ENCODE data around the gene C1orf159.

The C1orf159 gene

GRCh38 chr1:1122078-1122811 lies 6.4 kb upstream of the C1orf159 start:
- H3K4me3 ChIP-seq (ENCODE audit: control insufficient read depth, low read depth, low read length), result peak overlapping the region; percentile 14
- TF ChIP-seq CTCF (IDR thresholded peaks at IDR 0.05; ENCODE audit: control insufficient read depth, insufficient read depth, low read depth, low read length, missing control alignments), result peak; percentile 95
- DNase-seq (ENCODE audit: low read depth), result no peak

GRCh38 chr1:1121611-1122077 lies 5.8 kb upstream of the C1orf159 start:
- peak overlapping the region; percentile 14 for H3K4me3 ChIP-seq (ENCODE audit: control insufficient read depth, low read depth, low read length)
- DNase-seq (ENCODE audit: low read depth), result no peak
- TF ChIP-seq CTCF (IDR thresholded peaks at IDR 0.05; ENCODE audit: control insufficient read depth, insufficient read depth, low read depth, low read length, missing control alignments), result no peak

GRCh38 chr1:1120866-1121591 lies 5.1 kb upstream of the C1orf159 start:
- DNase-seq (ENCODE audit: low read depth), result no peak
- no peak for TF ChIP-seq CTCF (IDR thresholded peaks at IDR 0.05; ENCODE audit: control insufficient read depth, insufficient read depth, low read depth, low read length, missing control alignments)
- H3K4me3 ChIP-seq (ENCODE audit: control insufficient read depth, low read depth, low read length), result no peak overlapping the region

- DNase-seq (ENCODE audit: low read depth), result no peak
- no peak for TF ChIP-seq CTCF (IDR thresholded peaks at IDR 0.05; ENCODE audit: control insufficient read depth, insufficient read depth, low read depth, low read length, missing control alignments)
- no peak overlapping the region for H3K4me3 ChIP-seq (ENCODE audit: control insufficient read depth, low read depth, low read length)
Observed at GRCh38 chr1:1120096-1120495, 4.2 kb upstream of the C1orf159 start.

GRCh38 chr1:1119272-1119890 lies 3.5 kb upstream of the C1orf159 start:
- no peak for DNase-seq (ENCODE audit: low read depth)
- H3K4me3 ChIP-seq (ENCODE audit: control insufficient read depth, low read depth, low read length), result no peak overlapping the region
- no peak for TF ChIP-seq CTCF (IDR thresholded peaks at IDR 0.05; ENCODE audit: control insufficient read depth, insufficient read depth, low read depth, low read length, missing control alignments)

GRCh38 chr1:1118876-1119220 lies 3.0 kb upstream of the C1orf159 start:
- DNase-seq (ENCODE audit: low read depth), result no peak
- no peak overlapping the region for H3K4me3 ChIP-seq (ENCODE audit: control insufficient read depth, low read depth, low read length)
- TF ChIP-seq CTCF (IDR thresholded peaks at IDR 0.05; ENCODE audit: control insufficient read depth, insufficient read depth, low read depth, low read length, missing control alignments), result no peak

All from AG09309 (cell line).